ENCODE measurements around the gene SLC23A1.

The SLC23A1 gene

GRCh38 chr5:139382807-139383206 lies 290 bp downstream of the SLC23A1 start:
- DNase-seq (ENCODE audit: low read depth in 1 of 2, low spot score in 1 of 2), result no peak
- Histone ChIP-seq H3K4me3 (replicated peaks; ENCODE audit: insufficient read depth, low read length) (no peak overlapping the region), H3K27me3 (ENCODE audit: insufficient read depth, poor library complexity, severe bottlenecking) (no peaks in the 10 kb centered on the region), H3K27ac (replicated peaks) (no peak overlapping the region)
- TF ChIP-seq SPI1 (IDR thresholded peaks at IDR 0.05; ENCODE audit: borderline replicate concordance, low read depth) (no peak), GABPA (IDR thresholded peaks at IDR 0.05; ENCODE audit: low read depth) (no peak), POLR2AphosphoS5 (IDR thresholded peaks at IDR 0.05; ENCODE audit: low read depth) (no peak)
- TF ChIP-seq, protein P1, sequence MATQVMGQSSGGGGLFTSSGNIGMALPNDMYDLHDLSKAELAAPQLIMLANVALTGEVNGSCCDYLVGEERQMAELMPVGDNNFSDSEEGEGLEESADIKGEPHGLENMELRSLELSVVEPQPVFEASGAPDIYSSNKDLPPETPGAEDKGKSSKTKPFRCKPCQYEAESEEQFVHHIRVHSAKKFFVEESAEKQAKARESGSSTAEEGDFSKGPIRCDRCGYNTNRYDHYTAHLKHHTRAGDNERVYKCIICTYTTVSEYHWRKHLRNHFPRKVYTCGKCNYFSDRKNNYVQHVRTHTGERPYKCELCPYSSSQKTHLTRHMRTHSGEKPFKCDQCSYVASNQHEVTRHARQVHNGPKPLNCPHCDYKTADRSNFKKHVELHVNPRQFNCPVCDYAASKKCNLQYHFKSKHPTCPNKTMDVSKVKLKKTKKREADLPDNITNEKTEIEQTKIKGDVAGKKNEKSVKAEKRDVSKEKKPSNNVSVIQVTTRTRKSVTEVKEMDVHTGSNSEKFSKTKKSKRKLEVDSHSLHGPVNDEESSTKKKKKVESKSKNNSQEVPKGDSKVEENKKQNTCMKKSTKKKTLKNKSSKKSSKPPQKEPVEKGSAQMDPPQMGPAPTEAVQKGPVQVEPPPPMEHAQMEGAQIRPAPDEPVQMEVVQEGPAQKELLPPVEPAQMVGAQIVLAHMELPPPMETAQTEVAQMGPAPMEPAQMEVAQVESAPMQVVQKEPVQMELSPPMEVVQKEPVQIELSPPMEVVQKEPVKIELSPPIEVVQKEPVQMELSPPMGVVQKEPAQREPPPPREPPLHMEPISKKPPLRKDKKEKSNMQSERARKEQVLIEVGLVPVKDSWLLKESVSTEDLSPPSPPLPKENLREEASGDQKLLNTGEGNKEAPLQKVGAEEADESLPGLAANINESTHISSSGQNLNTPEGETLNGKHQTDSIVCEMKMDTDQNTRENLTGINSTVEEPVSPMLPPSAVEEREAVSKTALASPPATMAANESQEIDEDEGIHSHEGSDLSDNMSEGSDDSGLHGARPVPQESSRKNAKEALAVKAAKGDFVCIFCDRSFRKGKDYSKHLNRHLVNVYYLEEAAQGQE (IDR thresholded peaks at IDR 0.05; ENCODE audit: insufficient replicate concordance, low read depth), result no peak

DNA sequence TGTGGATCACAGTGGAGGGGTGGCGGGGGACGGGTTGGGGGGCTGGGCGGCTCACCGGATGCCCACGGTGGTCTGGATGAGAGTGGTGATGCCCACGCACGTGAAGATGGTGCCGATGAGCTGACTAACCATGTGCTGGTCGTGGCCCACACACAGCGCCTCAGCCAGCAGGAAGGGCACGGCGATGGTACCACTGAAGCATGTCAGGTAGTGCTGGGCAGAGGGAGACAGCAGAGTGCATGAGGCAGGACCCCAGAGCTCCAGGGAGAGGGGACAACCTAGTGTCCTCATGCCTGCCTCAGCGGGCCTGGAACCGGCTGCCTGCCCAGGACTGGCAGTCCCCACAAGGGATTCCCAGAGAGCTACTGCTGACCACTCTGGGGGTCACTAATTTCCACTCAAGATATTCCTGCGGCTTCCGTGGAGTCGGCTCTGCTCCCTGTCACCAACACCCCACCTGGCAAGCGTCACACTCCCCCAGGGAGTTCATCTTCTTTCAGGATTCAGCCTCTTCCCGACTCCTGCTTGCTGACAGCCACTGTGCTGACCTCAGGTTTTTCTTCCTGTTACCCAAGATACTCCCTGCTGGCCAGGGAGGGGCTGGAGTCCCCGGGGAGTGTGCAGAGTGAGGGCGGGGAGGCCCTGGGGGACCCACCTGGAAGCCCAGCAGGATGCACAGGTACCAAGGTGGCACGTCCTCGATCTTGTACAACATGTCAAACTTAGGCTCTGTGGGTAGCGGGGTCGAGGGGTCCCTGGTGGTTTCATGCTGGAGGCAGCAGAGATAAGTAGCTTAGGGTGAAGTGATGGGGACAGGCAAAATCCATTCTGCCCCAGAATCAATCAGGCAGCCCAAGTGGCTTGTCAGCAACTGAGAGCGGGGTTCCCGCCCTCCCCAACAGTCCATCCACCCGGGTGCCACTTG lies 998 bp downstream of the SLC23A1 start:
- Histone ChIP-seq H3K27me3 (ENCODE audit: insufficient read depth, poor library complexity, severe bottlenecking) (no peaks in the 10 kb centered on the region), H3K27ac (replicated peaks) (no peak overlapping the region), H3K4me3 (replicated peaks; ENCODE audit: insufficient read depth, low read length) (no peak overlapping the region)
- TF ChIP-seq GABPA (IDR thresholded peaks at IDR 0.05; ENCODE audit: low read depth) (no peak), POLR2AphosphoS5 (IDR thresholded peaks at IDR 0.05; ENCODE audit: low read depth) (no peak)
- TF ChIP-seq, protein P1 (IDR thresholded peaks at IDR 0.05; ENCODE audit: insufficient replicate concordance, low read depth), result no peak
- DNase-seq (ENCODE audit: low read depth in 1 of 2, low spot score in 1 of 2), result no peak

GRCh38 chr5:139379626-139380449 lies 3.3 kb downstream of the SLC23A1 start:
- DNase-seq (ENCODE audit: low read depth in 1 of 2, low spot score in 1 of 2), result no peak
- no peaks in the 10 kb centered on the region for H3K27me3 ChIP-seq (ENCODE audit: insufficient read depth, poor library complexity, severe bottlenecking)
- no peak overlapping the region for H3K27ac ChIP-seq (replicated peaks)
- TF ChIP-seq POLR2AphosphoS5 (IDR thresholded peaks at IDR 0.05; ENCODE audit: low read depth), result no peak
- no peak for TF ChIP-seq GABPA (IDR thresholded peaks at IDR 0.05; ENCODE audit: low read depth)
- TF ChIP-seq SPI1 (IDR thresholded peaks at IDR 0.05; ENCODE audit: borderline replicate concordance, low read depth), result no peak
- TF ChIP-seq, protein P1 (IDR thresholded peaks at IDR 0.05; ENCODE audit: insufficient replicate concordance, low read depth), result no peak
- TF ChIP-seq, protein P2, sequence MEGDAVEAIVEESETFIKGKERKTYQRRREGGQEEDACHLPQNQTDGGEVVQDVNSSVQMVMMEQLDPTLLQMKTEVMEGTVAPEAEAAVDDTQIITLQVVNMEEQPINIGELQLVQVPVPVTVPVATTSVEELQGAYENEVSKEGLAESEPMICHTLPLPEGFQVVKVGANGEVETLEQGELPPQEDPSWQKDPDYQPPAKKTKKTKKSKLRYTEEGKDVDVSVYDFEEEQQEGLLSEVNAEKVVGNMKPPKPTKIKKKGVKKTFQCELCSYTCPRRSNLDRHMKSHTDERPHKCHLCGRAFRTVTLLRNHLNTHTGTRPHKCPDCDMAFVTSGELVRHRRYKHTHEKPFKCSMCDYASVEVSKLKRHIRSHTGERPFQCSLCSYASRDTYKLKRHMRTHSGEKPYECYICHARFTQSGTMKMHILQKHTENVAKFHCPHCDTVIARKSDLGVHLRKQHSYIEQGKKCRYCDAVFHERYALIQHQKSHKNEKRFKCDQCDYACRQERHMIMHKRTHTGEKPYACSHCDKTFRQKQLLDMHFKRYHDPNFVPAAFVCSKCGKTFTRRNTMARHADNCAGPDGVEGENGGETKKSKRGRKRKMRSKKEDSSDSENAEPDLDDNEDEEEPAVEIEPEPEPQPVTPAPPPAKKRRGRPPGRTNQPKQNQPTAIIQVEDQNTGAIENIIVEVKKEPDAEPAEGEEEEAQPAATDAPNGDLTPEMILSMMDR (IDR thresholded peaks at IDR 0.05; ENCODE audit: insufficient read depth, low read length), result no peak
- H3K4me3 ChIP-seq (replicated peaks; ENCODE audit: insufficient read depth, low read length), result no peak overlapping the region

All from HL-60 (cell line).